ENCODE data around the gene CHD8. TPM values are rescaled to one million over a fixed set of nuclear protein-coding genes. Genes with fewer than 3 reads are reported as not detected.

CHD8 gene
- total RNA-seq, 1 experiment from 2014 or later, result 133 TPM

GRCh38 chr14:21383848-21384493 lies 72.0 kb downstream of the CHD8 start, which contains the start of gene SUPT16H (continued):
- TF ChIP-seq, protein P1, sequence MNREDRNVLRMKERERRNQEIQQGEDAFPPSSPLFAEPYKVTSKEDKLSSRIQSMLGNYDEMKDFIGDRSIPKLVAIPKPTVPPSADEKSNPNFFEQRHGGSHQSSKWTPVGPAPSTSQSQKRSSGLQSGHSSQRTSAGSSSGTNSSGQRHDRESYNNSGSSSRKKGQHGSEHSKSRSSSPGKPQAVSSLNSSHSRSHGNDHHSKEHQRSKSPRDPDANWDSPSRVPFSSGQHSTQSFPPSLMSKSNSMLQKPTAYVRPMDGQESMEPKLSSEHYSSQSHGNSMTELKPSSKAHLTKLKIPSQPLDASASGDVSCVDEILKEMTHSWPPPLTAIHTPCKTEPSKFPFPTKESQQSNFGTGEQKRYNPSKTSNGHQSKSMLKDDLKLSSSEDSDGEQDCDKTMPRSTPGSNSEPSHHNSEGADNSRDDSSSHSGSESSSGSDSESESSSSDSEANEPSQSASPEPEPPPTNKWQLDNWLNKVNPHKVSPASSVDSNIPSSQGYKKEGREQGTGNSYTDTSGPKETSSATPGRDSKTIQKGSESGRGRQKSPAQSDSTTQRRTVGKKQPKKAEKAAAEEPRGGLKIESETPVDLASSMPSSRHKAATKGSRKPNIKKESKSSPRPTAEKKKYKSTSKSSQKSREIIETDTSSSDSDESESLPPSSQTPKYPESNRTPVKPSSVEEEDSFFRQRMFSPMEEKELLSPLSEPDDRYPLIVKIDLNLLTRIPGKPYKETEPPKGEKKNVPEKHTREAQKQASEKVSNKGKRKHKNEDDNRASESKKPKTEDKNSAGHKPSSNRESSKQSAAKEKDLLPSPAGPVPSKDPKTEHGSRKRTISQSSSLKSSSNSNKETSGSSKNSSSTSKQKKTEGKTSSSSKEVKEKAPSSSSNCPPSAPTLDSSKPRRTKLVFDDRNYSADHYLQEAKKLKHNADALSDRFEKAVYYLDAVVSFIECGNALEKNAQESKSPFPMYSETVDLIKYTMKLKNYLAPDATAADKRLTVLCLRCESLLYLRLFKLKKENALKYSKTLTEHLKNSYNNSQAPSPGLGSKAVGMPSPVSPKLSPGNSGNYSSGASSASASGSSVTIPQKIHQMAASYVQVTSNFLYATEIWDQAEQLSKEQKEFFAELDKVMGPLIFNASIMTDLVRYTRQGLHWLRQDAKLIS (CRISPR knock-in tag; IDR thresholded peaks at IDR 0.05; ENCODE audit: borderline replicate concordance), result 0 out of 2 replicates have a peak, but pooled peaks have one; percentile 33
- TF ChIP-seq FOXK1 (CRISPR knock-in tag; IDR thresholded peaks at IDR 0.05), result peak; percentile 70
- 0 out of 2 replicates have a peak, but pooled peaks have one; percentile 18 for TF ChIP-seq TEAD1 (CRISPR knock-in tag; IDR thresholded peaks at IDR 0.05)
- TF ChIP-seq RORB (CRISPR knock-in tag; IDR thresholded peaks at IDR 0.05), result no peak
- 0 out of 2 replicates have a peak, but pooled peaks have one; percentile 38 for TF ChIP-seq FOXP4 (CRISPR knock-in tag; IDR thresholded peaks at IDR 0.05)

GRCh38 chr14:21382886-21383847 lies 72.8 kb downstream of the CHD8 start:
- Mint-ChIP-seq H3K4me3 (peak overlapping the region; percentile 100), H3K27ac (peak overlapping the region; percentile 100), H3K9me3 (no peaks in the 10 kb centered on the region), H3K4me1 (peaks cover 18% of the 10 kb centered on the region), H3K27me3 (ENCODE audit: low read depth) (no peaks in the 10 kb centered on the region), H3K36me3 (peaks cover 23% of the 10 kb centered on the region)
- TF ChIP-seq FOXP1 (CRISPR knock-in tag; IDR thresholded peaks at IDR 0.05; ENCODE audit: borderline replicate concordance) (peak; percentile 3; the same call in 1 of the 2 replicates), ZNF423 (CRISPR knock-in tag; IDR thresholded peaks at IDR 0.05) (no peak), ZMAT4 (CRISPR knock-in tag; IDR thresholded peaks at IDR 0.05) (no peak)
- ChIA-PET CTCF (no interaction called here), POLR2A (no interaction called here)
- peak; percentile 32 for DNase-seq (ENCODE audit: low spot score)
- ATAC-seq, result peak; percentile 4; the same call in 1 of the 2 replicates

GRCh38 chr14:21382095-21382494 lies 73.8 kb downstream of the CHD8 start:
- ATAC-seq, result no peak
- Mint-ChIP-seq H3K36me3 (peaks cover 22% of the 10 kb centered on the region), H3K27me3 (ENCODE audit: low read depth) (no peaks in the 10 kb centered on the region), H3K27ac (peak overlapping the region; percentile 56), H3K4me3 (peak overlapping the region; percentile 100), H3K4me1 (peaks cover 18% of the 10 kb centered on the region), H3K9me3 (no peaks in the 10 kb centered on the region)
- ChIA-PET CTCF (no interaction called here), POLR2A (no interaction called here)
- TF ChIP-seq TEAD1 (CRISPR knock-in tag; IDR thresholded peaks at IDR 0.05) (no peak), ZNF671 (CRISPR knock-in tag; IDR thresholded peaks at IDR 0.05) (no peak), ZNF138 (CRISPR knock-in tag; conservative IDR thresholded peaks at IDR 0.05) (no peak), MXD4 (CRISPR knock-in tag; IDR thresholded peaks at IDR 0.05; ENCODE audit: borderline replicate concordance) (no peak), ETV6 (CRISPR knock-in tag; IDR thresholded peaks at IDR 0.05) (no peak), ZNF425 (CRISPR knock-in tag; conservative IDR thresholded peaks at IDR 0.05) (no peak), STAT6 (CRISPR knock-in tag; conservative IDR thresholded peaks at IDR 0.05; ENCODE audit: low read depth) (no peak), NR3C1 (CRISPR knock-in tag; conservative IDR thresholded peaks at IDR 0.05; ENCODE audit: low read depth) (no peak), CREB1 (CRISPR knock-in tag; IDR thresholded peaks at IDR 0.05) (no peak), NR2C2 (CRISPR knock-in tag; IDR thresholded peaks at IDR 0.05) (no peak)
- TF ChIP-seq, protein P2, sequence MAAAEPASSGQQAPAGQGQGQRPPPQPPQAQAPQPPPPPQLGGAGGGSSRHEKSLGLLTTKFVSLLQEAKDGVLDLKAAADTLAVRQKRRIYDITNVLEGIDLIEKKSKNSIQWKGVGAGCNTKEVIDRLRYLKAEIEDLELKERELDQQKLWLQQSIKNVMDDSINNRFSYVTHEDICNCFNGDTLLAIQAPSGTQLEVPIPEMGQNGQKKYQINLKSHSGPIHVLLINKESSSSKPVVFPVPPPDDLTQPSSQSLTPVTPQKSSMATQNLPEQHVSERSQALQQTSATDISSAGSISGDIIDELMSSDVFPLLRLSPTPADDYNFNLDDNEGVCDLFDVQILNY (CRISPR knock-in tag; IDR thresholded peaks at IDR 0.05), result no peak
- DNase-seq (ENCODE audit: low spot score), result no peak
